ENCODE measurements around the gene CSNK2A3. TPM values are rescaled to one million over a fixed set of nuclear protein-coding genes. Genes with fewer than 3 reads are reported as not detected.

The CSNK2A3 gene
- total RNA-seq, 1 donor from 2014 or later = 1.9 TPM

GRCh38 chr11:11390068-11390771, 37.2 kb upstream of the CSNK2A3 start:
- no peak overlapping the region for H3K27ac Mint-ChIP-seq
- H3K27me3 Mint-ChIP-seq (ENCODE audit: low read depth) = peaks cover 2% of the 10 kb centered on the region
- no peak for DNase-seq (ENCODE audit: low spot score in 2 of 2, unreplicated experiment in 2 of 2)
- H3K4me1 Mint-ChIP-seq = no peaks in the 10 kb centered on the region
- TF ChIP-seq CTCF (IDR thresholded peaks at IDR 0.05; ENCODE audit: unreplicated experiment) = no peak
- no peak overlapping the region for H3K4me3 Mint-ChIP-seq
- no peaks in the 10 kb centered on the region for H3K9me3 Mint-ChIP-seq
- no peaks in the 10 kb centered on the region for H3K36me3 Mint-ChIP-seq

GRCh38 chr11:11389238-11389637, 36.2 kb upstream of the CSNK2A3 start:
- no peak for TF ChIP-seq CTCF (IDR thresholded peaks at IDR 0.05; ENCODE audit: unreplicated experiment)
- no peaks in the 10 kb centered on the region for H3K36me3 Mint-ChIP-seq
- H3K4me3 Mint-ChIP-seq = no peak overlapping the region
- H3K27me3 Mint-ChIP-seq (ENCODE audit: low read depth) = peaks cover 2% of the 10 kb centered on the region
- H3K9me3 Mint-ChIP-seq = peaks cover 5% of the 10 kb centered on the region
- no peaks in the 10 kb centered on the region for H3K4me1 Mint-ChIP-seq
- no peak overlapping the region for H3K27ac Mint-ChIP-seq
- no peak for DNase-seq (ENCODE audit: low spot score in 2 of 2, unreplicated experiment in 2 of 2)

GRCh38 chr11:11387622-11388305, 34.7 kb upstream of the CSNK2A3 start:
- no peak overlapping the region for H3K27ac Mint-ChIP-seq

GRCh38 chr11:11387207-11387606, 34.2 kb upstream of the CSNK2A3 start:
- no peak overlapping the region for H3K27ac Mint-ChIP-seq
- no peaks in the 10 kb centered on the region for H3K36me3 Mint-ChIP-seq
- no peak overlapping the region for H3K4me3 Mint-ChIP-seq
- no peak for TF ChIP-seq CTCF (IDR thresholded peaks at IDR 0.05; ENCODE audit: unreplicated experiment)
- H3K9me3 Mint-ChIP-seq = peaks cover 5% of the 10 kb centered on the region
- no peak for DNase-seq (ENCODE audit: low spot score in 2 of 2, unreplicated experiment in 2 of 2)
- peaks cover 3% of the 10 kb centered on the region for H3K27me3 Mint-ChIP-seq (ENCODE audit: low read depth)
- no peaks in the 10 kb centered on the region for H3K4me1 Mint-ChIP-seq

More at GRCh38 chr11:11387622-11388305, 34.7 kb upstream of the CSNK2A3 start:
- H3K9me3 Mint-ChIP-seq = peaks cover 5% of the 10 kb centered on the region
- TF ChIP-seq CTCF (IDR thresholded peaks at IDR 0.05; ENCODE audit: unreplicated experiment) = no peak
- H3K4me3 Mint-ChIP-seq = no peak overlapping the region
- DNase-seq (ENCODE audit: low spot score in 2 of 2, unreplicated experiment in 2 of 2) = no peak
- no peaks in the 10 kb centered on the region for H3K36me3 Mint-ChIP-seq
- peaks cover 3% of the 10 kb centered on the region for H3K27me3 Mint-ChIP-seq (ENCODE audit: low read depth)
- H3K4me1 Mint-ChIP-seq = no peaks in the 10 kb centered on the region

GRCh38 chr11:11384829-11385228, 31.8 kb upstream of the CSNK2A3 start:
- no peak for DNase-seq (ENCODE audit: low spot score in 2 of 2, unreplicated experiment in 2 of 2)
- H3K9me3 Mint-ChIP-seq = peaks cover 5% of the 10 kb centered on the region
- no peak overlapping the region for H3K27ac Mint-ChIP-seq
- no peak for TF ChIP-seq CTCF (IDR thresholded peaks at IDR 0.05; ENCODE audit: unreplicated experiment)
- no peaks in the 10 kb centered on the region for H3K4me1 Mint-ChIP-seq
- no peaks in the 10 kb centered on the region for H3K36me3 Mint-ChIP-seq
- H3K27me3 Mint-ChIP-seq (ENCODE audit: low read depth) = peaks cover 1% of the 10 kb centered on the region
- H3K4me3 Mint-ChIP-seq = no peak overlapping the region

Data from mesothelial cell of epicardium (in vitro differentiated cells).